Measurements from ENCODE around the gene THEMIS.

The THEMIS gene

GRCh38 chr6:127807806-127808517 is 92.9 kb downstream of the THEMIS start:
- no peak for TF ChIP-seq CTCF (IDR thresholded peaks at IDR 0.05; ENCODE audit: extremely low read depth, missing control alignments)
- no peak for DNase-seq (ENCODE audit: low spot score)

GRCh38 chr6:127796713-127797112 is 104.1 kb downstream of the THEMIS start:
- no peak for DNase-seq (ENCODE audit: low spot score)
- TF ChIP-seq CTCF (IDR thresholded peaks at IDR 0.05; ENCODE audit: extremely low read depth, missing control alignments): no peak

GRCh38 chr6:127794405-127794804 is 106.5 kb downstream of the THEMIS start:
- DNase-seq (ENCODE audit: low spot score): no peak
- TF ChIP-seq CTCF (IDR thresholded peaks at IDR 0.05; ENCODE audit: extremely low read depth, missing control alignments): no peak

GRCh38 chr6:127793396-127793795 is 107.5 kb downstream of the THEMIS start:
- DNase-seq (ENCODE audit: low spot score): no peak
- no peak for TF ChIP-seq CTCF (IDR thresholded peaks at IDR 0.05; ENCODE audit: extremely low read depth, missing control alignments)

- TF ChIP-seq CTCF (IDR thresholded peaks at IDR 0.05; ENCODE audit: extremely low read depth, missing control alignments): no peak
- DNase-seq (ENCODE audit: low spot score): no peak
Measured at GRCh38 chr6:127792616-127793015, 108.2 kb downstream of the THEMIS start.

GRCh38 chr6:127791779-127792528 is 108.9 kb downstream of the THEMIS start:
- no peak for TF ChIP-seq CTCF (IDR thresholded peaks at IDR 0.05; ENCODE audit: extremely low read depth, missing control alignments)

GRCh38 chr6:127790571-127790970 is 110.3 kb downstream of the THEMIS start:
- DNase-seq (ENCODE audit: low spot score): no peak
- no peak for TF ChIP-seq CTCF (IDR thresholded peaks at IDR 0.05; ENCODE audit: extremely low read depth, missing control alignments)

More at GRCh38 chr6:127791779-127792528, 108.9 kb downstream of the THEMIS start:
- DNase-seq (ENCODE audit: low spot score): no peak
